ENCODE data around the gene NRDE2.

NRDE2 gene

GRCh38 chr14:90294872-90295271 lies 36.9 kb downstream of the NRDE2 start:
- DNase-seq, result peak; percentile 76

- no peak for DNase-seq
These were observed 37.7 kb downstream of the NRDE2 start for GRCh38 chr14:90293766-90294730.

DNA sequence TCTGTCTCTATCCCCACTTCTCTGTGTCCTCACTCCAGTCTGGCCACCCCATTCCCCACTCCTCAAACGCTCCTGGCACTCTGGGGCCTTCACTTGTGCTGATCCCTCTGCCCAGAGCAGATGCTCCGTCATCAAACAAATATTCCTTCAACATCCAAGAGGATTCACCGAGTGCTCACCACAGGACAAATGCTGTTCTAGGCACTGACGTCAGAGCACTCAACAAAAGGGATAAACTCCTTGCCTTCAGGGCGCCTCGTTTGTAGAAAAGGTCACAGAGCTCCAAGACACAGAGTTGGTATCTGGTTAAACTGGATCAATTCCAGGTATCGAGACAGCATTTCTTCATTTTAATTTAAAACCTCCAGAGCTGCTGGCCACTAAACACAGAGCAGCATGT lies 40.0 kb downstream of the NRDE2 start:
- no peak for DNase-seq

GRCh38 chr14:90290337-90291011 lies 41.3 kb downstream of the NRDE2 start:
- no peak for DNase-seq

DNA sequence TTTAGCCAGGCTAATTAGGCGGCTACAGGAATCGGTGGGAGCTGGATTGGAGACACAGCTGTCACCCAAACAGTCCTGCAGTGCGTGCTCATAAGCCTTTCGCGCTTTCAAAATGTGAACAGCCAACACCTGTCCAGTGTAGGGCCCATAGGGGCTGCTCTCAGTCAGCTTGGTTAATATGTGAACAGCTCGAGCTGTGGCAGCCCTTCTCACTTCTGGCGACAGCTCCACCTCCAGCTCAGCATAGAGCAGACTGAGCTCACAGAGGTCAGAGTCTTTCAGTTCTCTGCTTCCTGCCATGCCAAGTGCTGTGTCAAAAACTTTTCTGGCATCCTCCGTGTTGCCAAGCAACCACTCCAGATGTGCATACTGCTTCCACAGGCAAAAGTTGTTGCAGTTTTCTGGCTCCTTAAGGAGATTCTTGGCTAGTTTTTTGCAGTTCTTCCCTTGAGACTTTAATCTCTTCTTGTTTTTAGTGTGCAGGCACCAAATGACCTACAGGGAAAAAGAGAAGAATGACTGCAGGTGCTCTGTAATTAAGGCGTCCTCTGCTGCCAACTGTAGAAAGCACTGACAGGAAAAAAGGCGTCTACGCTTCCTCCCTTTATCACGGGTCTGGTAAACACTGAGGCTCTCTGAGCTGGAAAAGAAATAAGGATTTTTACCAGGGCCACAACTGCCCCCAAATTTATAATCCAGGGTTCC lies 42.9 kb downstream of the NRDE2 start:
- DNase-seq, result no peak

DNA sequence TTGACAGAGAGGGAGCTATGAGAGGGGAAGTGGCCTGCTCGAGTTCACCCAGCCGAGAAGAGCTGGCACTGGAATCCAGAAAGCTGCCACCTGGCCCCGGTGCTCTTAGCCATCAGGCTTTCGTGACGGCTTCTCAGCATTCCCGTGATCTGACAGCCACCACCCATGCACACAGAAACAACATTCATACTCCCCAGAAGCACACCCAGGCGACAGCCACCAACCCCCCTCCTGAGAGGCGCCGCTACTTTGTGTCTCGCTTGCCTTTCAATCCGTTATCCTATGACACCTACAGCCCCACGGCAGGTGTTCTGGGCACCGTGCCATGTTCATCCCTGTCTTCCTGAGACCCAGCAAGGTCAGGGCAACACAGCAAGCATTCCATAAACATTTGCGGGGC lies 44.0 kb downstream of the NRDE2 start:
- DNase-seq, result no peak

DNA sequence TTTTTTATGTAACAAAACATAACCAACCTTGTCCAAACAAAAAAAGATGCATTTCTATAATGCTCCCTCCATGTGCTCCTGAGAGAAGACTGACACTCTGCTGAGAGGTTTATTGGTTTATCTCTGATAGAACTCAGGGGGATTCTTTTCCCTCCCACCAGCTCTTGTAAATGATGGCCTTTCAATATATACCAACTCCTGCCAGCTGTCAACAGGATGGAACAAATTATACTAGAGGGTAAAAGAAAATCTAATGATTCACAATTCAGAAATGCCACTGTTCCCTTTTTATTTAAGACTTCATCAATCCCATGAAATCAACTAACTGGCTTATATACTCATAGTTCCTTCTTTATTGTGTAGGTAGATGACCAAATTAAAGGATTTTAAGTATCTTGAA lies 50.0 kb downstream of the NRDE2 start:
- no peak for DNase-seq

- no peak for DNase-seq
These were observed 50.5 kb downstream of the NRDE2 start for GRCh38 chr14:90281261-90281660.

GRCh38 chr14:90280096-90280495 lies 51.6 kb downstream of the NRDE2 start:
- no peak for DNase-seq

- DNase-seq, result no peak
These were observed 53.3 kb downstream of the NRDE2 start for GRCh38 chr14:90278199-90279175.

DNA sequence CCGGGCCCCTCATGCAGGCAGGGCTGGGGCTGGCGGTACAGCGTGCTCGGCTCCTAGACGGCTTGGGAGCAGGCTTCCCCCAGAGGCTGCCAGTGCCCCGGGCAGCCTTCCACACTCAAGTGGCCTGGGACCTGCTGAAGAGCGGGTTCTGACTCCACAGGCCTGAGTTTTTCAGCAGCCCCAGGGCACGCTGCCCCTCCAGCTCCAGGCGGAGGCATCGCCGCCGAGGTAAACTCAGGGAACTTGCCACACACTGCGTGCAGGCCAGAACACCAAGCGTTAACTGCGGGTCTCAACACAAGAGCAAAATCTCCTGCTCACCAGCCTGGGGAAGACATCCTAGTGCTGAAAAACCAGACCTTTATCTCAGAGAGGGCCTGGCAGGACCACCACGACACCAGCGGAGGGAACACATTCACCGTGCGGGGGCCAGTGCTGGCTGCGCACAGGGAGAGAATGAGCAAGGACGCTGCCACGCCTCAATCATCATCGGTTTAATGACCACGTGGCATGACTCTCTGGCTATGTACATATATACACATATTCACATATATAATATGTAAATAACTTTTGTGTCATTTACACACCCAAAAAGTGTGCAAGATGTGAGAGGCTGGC lies 54.1 kb downstream of the NRDE2 start:
- no peak for DNase-seq

GRCh38 chr14:90276646-90277367 lies 54.9 kb downstream of the NRDE2 start:
- no peak for DNase-seq

- DNase-seq, result no peak
These were observed 55.9 kb downstream of the NRDE2 start for GRCh38 chr14:90275820-90276219.

- no peak for DNase-seq
These were observed 56.3 kb downstream of the NRDE2 start for GRCh38 chr14:90275458-90275814.

DNA sequence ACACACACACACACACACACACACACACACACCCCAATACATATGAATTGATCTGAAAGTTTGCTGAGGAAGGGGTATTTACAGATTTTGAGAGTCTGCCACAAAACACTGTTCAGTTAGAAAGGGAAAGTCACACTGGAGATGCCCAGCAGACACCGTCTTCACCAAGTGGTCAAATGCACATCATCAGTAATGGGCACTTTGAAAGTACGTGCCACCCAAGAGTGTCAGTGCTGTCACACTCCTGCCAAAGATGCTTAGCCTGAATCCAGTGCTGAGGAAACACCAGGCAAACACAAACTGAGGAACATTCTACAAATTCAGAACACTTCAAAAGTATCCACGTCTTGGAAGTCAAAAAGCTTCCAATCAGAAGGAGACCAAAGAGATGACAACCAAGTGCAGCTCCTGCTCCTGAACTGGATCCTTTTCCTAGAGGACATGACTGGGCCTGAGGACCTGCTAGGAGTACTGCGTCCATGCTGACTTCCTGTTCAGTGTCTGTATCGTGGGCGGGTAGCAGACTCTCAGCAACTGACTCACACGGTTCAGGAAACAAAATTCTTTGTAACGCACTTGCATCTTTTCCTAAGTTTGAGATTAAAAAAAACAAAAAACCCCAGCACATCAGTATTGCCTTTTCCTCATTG lies 56.8 kb downstream of the NRDE2 start:
- DNase-seq, result no peak

DNA sequence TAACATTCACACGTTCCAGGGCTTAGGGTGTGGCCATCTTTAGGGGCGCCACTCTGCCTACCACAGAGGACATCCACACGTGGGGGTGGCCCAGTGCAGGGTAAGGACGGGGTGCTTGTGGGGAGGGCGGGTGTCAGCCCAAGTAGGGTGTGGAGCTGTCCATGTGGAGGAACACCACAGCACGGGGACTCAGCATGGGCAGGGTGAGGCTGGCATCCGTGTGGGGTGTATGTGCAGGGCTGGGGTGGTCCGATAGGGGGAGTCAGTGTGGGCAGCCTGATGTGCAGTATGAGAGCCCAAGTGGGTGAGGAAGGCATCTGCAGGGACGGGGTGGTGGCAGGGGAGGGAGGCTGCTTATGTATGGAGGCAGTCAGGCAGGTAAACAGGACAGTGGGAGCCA lies 57.7 kb downstream of the NRDE2 start:
- no peak for DNase-seq

GRCh38 chr14:90273532-90273931 lies 58.2 kb downstream of the NRDE2 start:
- DNase-seq, result no peak

GRCh38 chr14:90272523-90272922 lies 59.2 kb downstream of the NRDE2 start:
- DNase-seq, result no peak

DNA sequence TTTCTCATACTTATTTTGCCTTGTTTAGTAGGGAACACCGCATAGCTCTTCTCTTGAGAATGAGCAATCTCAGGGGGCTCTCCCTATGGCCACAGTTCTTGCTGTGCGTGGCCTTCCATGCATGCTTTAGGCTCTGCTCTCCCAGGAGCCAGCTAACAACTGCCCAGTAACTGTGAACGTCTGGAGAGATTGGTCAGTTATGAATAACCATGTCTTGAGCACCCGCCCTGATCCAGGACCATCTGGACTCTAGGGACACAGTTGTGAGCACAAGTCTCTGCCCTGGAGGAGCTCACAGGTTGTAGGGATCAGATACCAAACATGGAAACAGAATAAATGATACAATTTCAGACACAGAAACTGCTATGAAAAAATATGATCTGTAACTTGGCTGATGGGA lies 63.3 kb downstream of the NRDE2 start:
- DNase-seq, result no peak

- DNase-seq, result no peak
These were observed 65.1 kb downstream of the NRDE2 start for GRCh38 chr14:90266441-90267154.
